ENCODE measurements around the gene BPIFB2.

Gene BPIFB2

GRCh38 chr20:33022694-33023438 lies 15.4 kb downstream of the BPIFB2 start:
- DNase-seq = no peak

GRCh38 chr20:33023439-33024242 lies 16.1 kb downstream of the BPIFB2 start:
- no peak for DNase-seq

- no peak for DNase-seq
These were observed 16.7 kb downstream of the BPIFB2 start for GRCh38 chr20:33024243-33024560.

GRCh38 chr20:33024609-33025317 lies 17.3 kb downstream of the BPIFB2 start:
- no peak for DNase-seq

- DNase-seq = no peak
These were observed 17.9 kb downstream of the BPIFB2 start for GRCh38 chr20:33025318-33025876.

- no peak for DNase-seq
These were observed 18.7 kb downstream of the BPIFB2 start for GRCh38 chr20:33026072-33026778.

GRCh38 chr20:33026779-33027759 lies 19.6 kb downstream of the BPIFB2 start:
- DNase-seq = no peak

GRCh38 chr20:33027769-33028751 lies 20.6 kb downstream of the BPIFB2 start:
- DNase-seq = no peak

- DNase-seq = peak; percentile 10
These were observed 21.4 kb downstream of the BPIFB2 start for GRCh38 chr20:33028875-33029274.

- DNase-seq = no peak
These were observed 22.6 kb downstream of the BPIFB2 start for GRCh38 chr20:33030076-33030475.

GRCh38 chr20:33030569-33030968 lies 23.1 kb downstream of the BPIFB2 start:
- no peak for DNase-seq

GRCh38 chr20:33031531-33031930 lies 24.0 kb downstream of the BPIFB2 start, which contains the start of gene BPIFB6:
Gene BPIFB6 (plus strand): TSS chr20:33031648. CDS start chr20:33031648, 0 bp downstream.
- DNase-seq = no peak

GRCh38 chr20:33032555-33032954 lies 25.1 kb downstream of the BPIFB2 start:
- DNase-seq = no peak

- DNase-seq = no peak
These were observed 25.9 kb downstream of the BPIFB2 start for GRCh38 chr20:33033381-33033780.

- DNase-seq = no peak
These were observed 26.6 kb downstream of the BPIFB2 start for GRCh38 chr20:33034115-33034514.

- DNase-seq = no peak
These were observed 27.5 kb downstream of the BPIFB2 start for GRCh38 chr20:33034901-33035492.

- no peak for DNase-seq
These were observed 30.0 kb downstream of the BPIFB2 start for GRCh38 chr20:33037456-33037855.

- DNase-seq = no peak
These were observed 30.7 kb downstream of the BPIFB2 start for GRCh38 chr20:33038243-33038642.

GRCh38 chr20:33042430-33042829 lies 34.9 kb downstream of the BPIFB2 start:
- DNase-seq = no peak

All from NCI-H69 (cell line).